ENCODE results near the gene FXYD1.
A peak's percentile ranks its signal among the peaks of the same experiment; 100 is the strongest.

The FXYD1 gene

GRCh38 chr19:35140962-35141836 is 2.6 kb downstream of the FXYD1 start:
- H3K9me3 ChIP-seq (ENCODE audit: insufficient read depth, low read length) = no peaks in the 10 kb centered on the region
- no peaks in the 10 kb centered on the region for H3K36me3 ChIP-seq (replicated peaks; ENCODE audit: low read depth, low read length)
- peak overlapping the region; percentile 99 for H3K4me2 ChIP-seq (ENCODE audit: low read length)
- peaks cover 15% of the 10 kb centered on the region for H3K4me1 ChIP-seq (ENCODE audit: low read length)
- H4K20me1 ChIP-seq (ENCODE audit: insufficient read depth, low read length) = no peaks in the 10 kb centered on the region
- no peaks in the 10 kb centered on the region for H3K79me2 ChIP-seq (ENCODE audit: low read length)
- peak overlapping the region; percentile 58; the same call in 1 of the 2 replicates for H3K9ac ChIP-seq (ENCODE audit: low read length)
- no peak overlapping the region for H3K27ac ChIP-seq (ENCODE audit: low read length)
- peaks cover 37% of the 10 kb centered on the region for H3K27me3 ChIP-seq (ENCODE audit: low read depth, low read length)
- peak overlapping the region; percentile 79 for H3K4me3 ChIP-seq (ENCODE audit: low read length)
- no peak for TF ChIP-seq EZH2phosphoT487 (IDR thresholded peaks at IDR 0.05; ENCODE audit: low read depth)
- peak; percentile 51 for TF ChIP-seq CTCF (IDR thresholded peaks at IDR 0.05; ENCODE audit: low read depth, low read length)
- H2AFZ ChIP-seq (ENCODE audit: low read depth, low read length) = peak overlapping the region; percentile 78

DNA sequence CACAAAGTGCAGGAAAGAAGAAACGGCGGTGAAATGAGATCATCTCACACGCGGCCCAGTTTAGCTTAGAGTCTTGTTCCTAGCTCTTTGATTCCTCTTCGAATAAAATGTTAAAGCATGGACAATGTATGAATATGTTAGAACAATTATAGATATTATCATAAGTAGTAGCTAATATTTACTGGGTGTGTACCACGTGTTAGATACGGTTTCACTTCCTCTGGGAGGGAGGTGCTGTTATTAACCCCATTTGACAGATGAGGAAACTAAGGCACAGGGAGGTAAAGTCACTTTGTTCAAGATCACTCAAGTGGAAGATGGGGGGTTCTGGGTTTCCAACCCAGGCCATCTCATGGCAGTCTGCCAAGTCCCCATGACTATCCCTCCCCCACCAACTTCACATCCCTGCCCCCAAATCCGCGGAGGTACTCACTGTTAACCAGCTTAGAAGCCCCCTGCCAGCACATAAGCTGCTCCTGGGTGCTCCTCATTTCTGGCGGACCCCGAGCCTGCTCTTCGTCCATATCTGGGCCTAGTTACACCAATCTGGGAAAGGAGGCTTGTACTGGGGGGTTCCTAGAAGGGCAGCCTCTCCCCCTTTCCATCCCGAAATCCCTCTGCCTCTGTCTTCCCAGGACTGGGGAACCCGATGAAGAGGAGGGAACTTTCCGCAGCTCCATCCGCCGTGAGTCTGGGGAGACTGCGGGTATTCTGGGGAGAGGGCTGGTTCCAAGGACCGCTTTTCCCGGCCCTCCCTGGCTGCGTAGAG is 3.4 kb downstream of the FXYD1 start:
- Histone ChIP-seq H3K9me3 (ENCODE audit: insufficient read depth, low read length) (no peaks in the 10 kb centered on the region), H3K9ac (ENCODE audit: low read length) (peak overlapping the region; percentile 58; the same call in 1 of the 2 replicates), H3K27me3 (ENCODE audit: low read depth, low read length) (peaks cover 29% of the 10 kb centered on the region), H3K4me3 (ENCODE audit: low read length) (peak overlapping the region; percentile 79), H3K36me3 (replicated peaks; ENCODE audit: low read depth, low read length) (no peaks in the 10 kb centered on the region), H3K4me2 (ENCODE audit: low read length) (peak overlapping the region; percentile 99), H3K4me1 (ENCODE audit: low read length) (peaks cover 15% of the 10 kb centered on the region), H2AFZ (ENCODE audit: low read depth, low read length) (peak overlapping the region; percentile 78), H3K27ac (ENCODE audit: low read length) (no peak overlapping the region), H3K79me2 (ENCODE audit: low read length) (no peaks in the 10 kb centered on the region), H4K20me1 (ENCODE audit: insufficient read depth, low read length) (no peaks in the 10 kb centered on the region)
- TF ChIP-seq EZH2phosphoT487 (IDR thresholded peaks at IDR 0.05; ENCODE audit: low read depth) = no peak
- no peak for TF ChIP-seq CTCF (IDR thresholded peaks at IDR 0.05; ENCODE audit: low read depth, low read length)

GRCh38 chr19:35142606-35143230 is 4.1 kb downstream of the FXYD1 start:
- H3K27me3 ChIP-seq (ENCODE audit: low read depth, low read length) = peaks cover 24% of the 10 kb centered on the region
- peaks cover 15% of the 10 kb centered on the region for H3K4me1 ChIP-seq (ENCODE audit: low read length)
- no peaks in the 10 kb centered on the region for H4K20me1 ChIP-seq (ENCODE audit: insufficient read depth, low read length)
- H3K4me2 ChIP-seq (ENCODE audit: low read length) = peak overlapping the region; percentile 99
- H2AFZ ChIP-seq (ENCODE audit: low read depth, low read length) = no peak overlapping the region
- H3K79me2 ChIP-seq (ENCODE audit: low read length) = no peaks in the 10 kb centered on the region
- no peaks in the 10 kb centered on the region for H3K9me3 ChIP-seq (ENCODE audit: insufficient read depth, low read length)
- no peak overlapping the region for H3K27ac ChIP-seq (ENCODE audit: low read length)
- no peaks in the 10 kb centered on the region for H3K36me3 ChIP-seq (replicated peaks; ENCODE audit: low read depth, low read length)
- peak overlapping the region; percentile 79; the same call in 1 of the 2 replicates for H3K4me3 ChIP-seq (ENCODE audit: low read length)
- H3K9ac ChIP-seq (ENCODE audit: low read length) = no peak overlapping the region; the same call in 1 of the 2 replicates
- TF ChIP-seq EZH2phosphoT487 (IDR thresholded peaks at IDR 0.05; ENCODE audit: low read depth) (no peak), CTCF (IDR thresholded peaks at IDR 0.05; ENCODE audit: low read depth, low read length) (peak; percentile 39)

Measured in OCI-LY3 (cell line).